ENCODE results near the gene MAN2B1.
A peak's percentile ranks its signal among the peaks of the same experiment; 100 is the strongest.

Gene MAN2B1

GRCh38 chr19:12675940-12676339 is 9.4 kb upstream of the MAN2B1 start:
- no peak for TF ChIP-seq CTCF (IDR thresholded peaks at IDR 0.05; ENCODE audit: low read depth, low read length, missing control alignments)
- Histone ChIP-seq H3K27ac (no peak overlapping the region), H3K27me3 (replicated peaks) (no peaks in the 10 kb centered on the region), H3K4me3 (ENCODE audit: low read depth, low read length) (no peak overlapping the region), H3K36me3 (replicated peaks) (peaks cover 51% of the 10 kb centered on the region)
- no peak for DNase-seq
- in situ Hi-C loops (cut with HindIII; ENCODE audit: low pct_ligation_motif_present, low sequenced_read_pairs), result no loop called here

GRCh38 chr19:12675399-12675798 is 8.9 kb upstream of the MAN2B1 start:
- H3K4me3 ChIP-seq (ENCODE audit: low read depth, low read length), result no peak overlapping the region
- no peak for DNase-seq
- peaks cover 53% of the 10 kb centered on the region for H3K36me3 ChIP-seq (replicated peaks)
- H3K27ac ChIP-seq, result no peak overlapping the region
- no peak for TF ChIP-seq CTCF (IDR thresholded peaks at IDR 0.05; ENCODE audit: low read depth, low read length, missing control alignments)
- no peaks in the 10 kb centered on the region for H3K27me3 ChIP-seq (replicated peaks)
- in situ Hi-C loops (cut with HindIII; ENCODE audit: low pct_ligation_motif_present, low sequenced_read_pairs), result no loop called here

GRCh38 chr19:12672744-12673143 is 6.2 kb upstream of the MAN2B1 start:
- no peak for TF ChIP-seq CTCF (IDR thresholded peaks at IDR 0.05; ENCODE audit: low read depth, low read length, missing control alignments)
- in situ Hi-C loops (cut with HindIII; ENCODE audit: low pct_ligation_motif_present, low sequenced_read_pairs), result no loop called here
- Histone ChIP-seq H3K27me3 (replicated peaks) (no peaks in the 10 kb centered on the region), H3K27ac (no peak overlapping the region), H3K4me3 (ENCODE audit: low read depth, low read length) (no peak overlapping the region), H3K36me3 (replicated peaks) (peaks cover 42% of the 10 kb centered on the region)
- DNase-seq, result no peak

- TF ChIP-seq CTCF (IDR thresholded peaks at IDR 0.05; ENCODE audit: low read depth, low read length, missing control alignments), result no peak
- no peaks in the 10 kb centered on the region for H3K27me3 ChIP-seq (replicated peaks)
These were observed 3.8 kb upstream of the MAN2B1 start for GRCh38 chr19:12670159-12670928.

GRCh38 chr19:12669270-12670158 is 3.0 kb upstream of the MAN2B1 start:
- DNase-seq, result peak; percentile 61
- Histone ChIP-seq H3K4me3 (ENCODE audit: low read depth, low read length) (peak overlapping the region; percentile 96), H3K36me3 (replicated peaks) (peaks cover 23% of the 10 kb centered on the region), H3K27me3 (replicated peaks) (no peaks in the 10 kb centered on the region), H3K27ac (peak overlapping the region; percentile 96)
- TF ChIP-seq CTCF (IDR thresholded peaks at IDR 0.05; ENCODE audit: low read depth, low read length, missing control alignments), result peak; percentile 11
- in situ Hi-C loops (cut with HindIII; ENCODE audit: low pct_ligation_motif_present, low sequenced_read_pairs), result no loop called here

More at GRCh38 chr19:12670159-12670928, 3.8 kb upstream of the MAN2B1 start:
- peaks cover 26% of the 10 kb centered on the region for H3K36me3 ChIP-seq (replicated peaks)
- H3K27ac ChIP-seq, result no peak overlapping the region
- no peak for DNase-seq
- H3K4me3 ChIP-seq (ENCODE audit: low read depth, low read length), result peak overlapping the region; percentile 96
- in situ Hi-C loops (cut with HindIII; ENCODE audit: low pct_ligation_motif_present, low sequenced_read_pairs), result no loop called here
